Mucosa of rectum (tissue), 2 donors: ENCODE data around the gene C6orf15.

Experiments
- H3K27ac ChIP-seq, 2 donors: one replicate each; pipeline ENCODE4 v1.7.0; 2013; ENCODE audit warnings: inconsistent platforms in 2 of 2, low read depth in 2 of 2, low read length in 2 of 2
- H3K27me3 ChIP-seq, 2 donors: one replicate each; pipeline ENCODE4 v1.7.0; 2013; ENCODE audit warnings: low read length in 2 of 2; ENCODE audit not compliant: control insufficient read depth in 2 of 2, insufficient read depth in 2 of 2
- H3K36me3 ChIP-seq, 2 donors: one replicate each; pipeline ENCODE4 v1.7.0; 2013; ENCODE audit warnings: low read length in 2 of 2; ENCODE audit not compliant: control insufficient read depth in 2 of 2, insufficient read depth in 2 of 2
- H3K4me1 ChIP-seq, 2 donors: one replicate each; pipeline ENCODE4 v1.7.0; 2013; ENCODE audit warnings: low read length in 2 of 2, mild to moderate bottlenecking in 1 of 2; ENCODE audit not compliant: control insufficient read depth in 2 of 2, insufficient read depth in 2 of 2
- H3K4me3 ChIP-seq, 2 donors: one replicate each; pipeline ENCODE4 v1.7.0; 2013; ENCODE audit warnings: low read length in 2 of 2
- H3K9ac ChIP-seq, 2 donors: one replicate each; pipeline ENCODE4 v1.7.0; 2013; ENCODE audit warnings: low read length in 2 of 2, low read depth in 1 of 2, mild to moderate bottlenecking in 1 of 2
- H3K9me3 ChIP-seq, 2 donors: one replicate each; pipeline ENCODE4 v1.7.0; 2013; ENCODE audit warnings: low read length in 2 of 2; ENCODE audit not compliant: control insufficient read depth in 2 of 2
- donor health status: healthy.
- donor health status: Normal muscosa, but diverticular disease.

Gene C6orf15

DNA sequence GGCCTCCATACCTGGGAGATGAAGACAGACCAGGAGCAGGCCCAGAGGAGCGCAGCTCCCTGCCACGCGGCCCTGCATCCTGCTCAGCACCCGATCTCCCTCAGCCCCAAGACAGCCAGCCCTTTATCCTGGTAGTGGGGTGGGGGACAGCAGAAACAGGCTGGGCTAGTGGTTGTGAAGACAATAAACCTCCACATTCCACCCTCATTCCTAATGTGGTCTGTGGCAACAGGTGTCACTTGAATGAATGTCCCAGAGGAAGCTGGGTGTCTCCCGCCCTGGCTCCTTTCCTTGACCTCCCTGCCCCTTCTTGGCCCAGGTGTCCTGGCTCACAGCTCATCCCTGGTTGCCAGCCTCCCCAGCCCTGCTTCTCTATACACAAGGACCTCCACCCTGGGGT is at the start of gene C6orf15:
Gene C6orf15 (minus strand): TSS at position 98 of the 400 bp plus-strand sequence. CDS start 20 bp downstream, at position 78.
- H3K36me3 ChIP-seq = no peaks in the 10 kb centered on the region
- H3K27me3 ChIP-seq = peaks cover 0 to 6% of the 10 kb centered on the region in 2 donors
- no peaks in the 10 kb centered on the region for H3K9me3 ChIP-seq
- H3K27ac ChIP-seq = no peak within 1 kb of the TSS
- no peak within 1 kb of the TSS for H3K9ac ChIP-seq
- no peak within 1 kb of the TSS for H3K4me3 ChIP-seq
- H3K4me1 ChIP-seq = peaks cover 10 to 12% of the 10 kb centered on the region in 2 donors

DNA sequence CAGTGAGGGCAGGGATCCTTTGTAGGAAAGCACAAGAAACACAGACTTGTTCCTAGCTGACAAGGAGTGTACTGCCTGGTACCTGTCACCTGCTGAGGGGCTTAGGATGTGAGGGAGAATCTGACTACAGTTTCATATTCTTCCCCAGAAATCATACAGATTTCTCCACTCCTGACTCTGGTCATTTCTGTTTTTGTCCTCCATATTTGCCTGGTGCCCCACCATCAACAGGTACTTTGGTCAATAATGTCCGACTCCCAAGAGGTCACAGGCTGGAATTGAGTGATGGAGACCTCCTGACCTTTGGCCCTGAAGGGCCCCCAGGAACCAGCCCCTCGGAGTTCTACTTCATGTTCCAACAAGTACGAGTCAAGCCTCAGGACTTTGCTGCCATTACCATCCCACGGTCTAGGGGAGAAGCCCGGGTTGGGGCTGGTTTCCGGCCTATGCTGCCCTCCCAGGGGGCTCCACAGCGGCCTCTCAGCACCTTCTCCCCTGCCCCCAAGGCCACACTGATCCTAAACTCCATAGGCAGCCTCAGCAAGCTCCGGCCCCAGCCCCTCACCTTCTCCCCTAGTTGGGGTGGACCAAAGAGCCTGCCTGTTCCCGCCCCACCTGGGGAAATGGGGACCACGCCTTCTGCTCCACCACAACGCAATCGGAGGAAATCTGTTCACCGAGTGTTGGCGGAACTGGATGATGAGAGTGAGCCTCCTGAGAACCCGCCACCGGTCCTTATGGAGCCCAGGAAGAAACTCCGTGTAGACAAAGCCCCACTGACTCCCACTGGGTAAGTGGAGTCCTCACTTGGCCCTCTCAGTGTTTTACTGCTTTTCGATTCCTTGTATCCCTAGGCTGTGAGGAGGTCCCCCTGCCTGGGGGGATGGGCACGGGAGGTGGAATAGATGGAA is 49.1 kb upstream of the C6orf15 start:
- Histone ChIP-seq H3K4me1 (peaks cover 14 to 18% of the 10 kb centered on the region in 2 donors), H3K27me3 (no peaks in the 10 kb centered on the region), H3K9me3 (no peaks in the 10 kb centered on the region), H3K36me3 (peaks cover 3 to 4% of the 10 kb centered on the region in 2 donors), H3K4me3 (no peak overlapping the region), H3K27ac (no peak overlapping the region), H3K9ac (no peak overlapping the region)

DNA sequence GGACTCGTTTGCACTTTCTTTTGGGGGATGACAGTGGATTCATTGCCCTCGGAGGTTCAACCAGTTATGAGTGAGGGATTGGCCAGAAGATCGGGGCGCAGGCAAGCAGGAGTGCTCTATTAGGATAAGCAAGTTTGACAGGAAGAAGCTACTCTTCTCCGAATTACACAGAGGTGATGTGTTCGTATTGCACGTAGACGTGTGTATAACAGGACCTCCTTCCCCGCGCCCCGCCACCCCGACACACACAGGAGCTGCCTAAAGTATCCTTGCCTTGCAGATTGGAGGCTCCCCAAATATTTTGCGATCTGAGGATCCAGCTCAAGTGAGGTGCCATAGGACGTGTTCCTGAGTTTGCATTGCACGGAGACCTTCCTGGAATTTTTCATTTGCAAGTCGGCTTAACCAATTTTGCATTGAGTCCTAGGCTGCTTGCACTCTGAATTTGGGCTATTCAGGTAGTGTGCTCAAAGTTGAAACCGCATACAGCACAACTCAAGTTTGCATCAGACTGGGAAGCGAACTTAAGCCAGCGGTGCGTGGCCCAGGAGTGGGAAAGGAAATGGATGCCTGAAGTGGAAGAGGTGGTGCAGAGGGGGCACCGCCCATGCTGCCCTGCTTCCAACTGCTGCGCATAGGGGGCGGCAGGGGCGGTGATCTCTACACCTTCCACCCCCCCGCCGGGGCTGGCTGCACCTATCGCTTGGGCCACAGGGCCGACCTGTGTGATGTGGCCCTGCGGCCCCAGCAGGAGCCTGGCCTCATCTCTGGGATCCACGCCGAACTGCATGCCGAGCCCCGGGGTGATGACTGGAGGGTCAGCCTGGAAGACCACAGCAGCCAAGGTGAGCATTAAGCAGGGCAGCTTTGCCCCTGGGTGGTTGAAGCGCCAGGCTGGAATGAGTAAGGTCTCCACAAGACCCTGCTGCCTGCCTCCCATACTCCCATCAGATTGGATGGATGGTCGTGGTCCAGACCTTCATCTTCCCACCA is 46.8 kb upstream of the C6orf15 start:
- Histone ChIP-seq H3K4me3 (peak overlapping the region; percentile 81 to 87), H3K36me3 (peaks cover 7 to 8% of the 10 kb centered on the region in 2 donors), H3K4me1 (peaks cover 14 to 18% of the 10 kb centered on the region in 2 donors), H3K27me3 (no peaks in the 10 kb centered on the region), H3K27ac (peak overlapping the region in 1 of 2 donors; percentile 65), H3K9me3 (no peaks in the 10 kb centered on the region), H3K9ac (peak overlapping the region; percentile 66 to 70)

DNA sequence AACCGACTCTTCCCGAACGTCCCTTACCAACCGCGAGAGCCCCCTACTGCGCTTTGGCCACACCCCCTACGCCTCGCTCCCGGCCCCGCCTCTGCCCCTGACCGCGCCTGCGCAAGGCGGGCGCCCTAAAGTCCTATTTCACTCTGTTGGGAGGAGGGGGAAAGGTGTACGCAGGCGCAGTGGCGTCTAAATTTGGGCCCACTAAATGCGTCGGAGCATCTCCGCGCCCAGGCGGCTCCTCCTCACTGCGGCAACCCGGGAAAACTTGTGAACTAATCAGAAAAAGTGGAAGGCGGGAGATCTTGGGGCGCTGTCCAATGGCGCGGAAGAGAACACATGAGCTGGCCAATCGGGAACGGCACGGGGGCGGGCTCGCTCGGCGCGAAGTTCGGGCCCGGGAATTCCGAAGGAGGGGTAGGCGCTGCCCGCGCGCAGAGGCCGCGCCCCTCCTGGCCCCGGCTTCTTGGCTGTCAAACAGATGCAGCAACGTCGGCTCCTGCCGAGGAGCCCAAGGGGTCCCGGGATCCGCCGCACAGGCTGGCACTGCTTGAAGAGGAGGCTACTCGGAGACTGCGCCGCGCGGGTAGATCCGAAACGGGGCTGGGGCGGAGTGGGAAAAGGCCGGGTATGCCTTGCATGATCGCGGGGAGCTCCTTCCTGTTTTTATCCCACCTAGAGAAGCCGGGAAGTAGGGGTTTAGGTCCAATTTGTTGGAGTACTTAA is 45.9 kb upstream of the C6orf15 start, which contains the start of gene TCF19:
Gene TCF19 (plus strand): TSS at position 450 of the 723 bp plus-strand sequence. CDS start 881 bp downstream, outside the sequence.
- peaks cover 14 to 18% of the 10 kb centered on the region in 2 donors for H3K4me1 ChIP-seq
- peak within 1 kb of the TSS; percentile 85 to 86 for H3K9ac ChIP-seq
- H3K4me3 ChIP-seq = peak within 1 kb of the TSS; percentile 81 to 87
- H3K27ac ChIP-seq = peak within 1 kb of the TSS; percentile 65 to 69
- H3K27me3 ChIP-seq = no peaks in the 10 kb centered on the region
- H3K9me3 ChIP-seq = no peaks in the 10 kb centered on the region
- peaks cover 7 to 13% of the 10 kb centered on the region in 2 donors for H3K36me3 ChIP-seq

DNA sequence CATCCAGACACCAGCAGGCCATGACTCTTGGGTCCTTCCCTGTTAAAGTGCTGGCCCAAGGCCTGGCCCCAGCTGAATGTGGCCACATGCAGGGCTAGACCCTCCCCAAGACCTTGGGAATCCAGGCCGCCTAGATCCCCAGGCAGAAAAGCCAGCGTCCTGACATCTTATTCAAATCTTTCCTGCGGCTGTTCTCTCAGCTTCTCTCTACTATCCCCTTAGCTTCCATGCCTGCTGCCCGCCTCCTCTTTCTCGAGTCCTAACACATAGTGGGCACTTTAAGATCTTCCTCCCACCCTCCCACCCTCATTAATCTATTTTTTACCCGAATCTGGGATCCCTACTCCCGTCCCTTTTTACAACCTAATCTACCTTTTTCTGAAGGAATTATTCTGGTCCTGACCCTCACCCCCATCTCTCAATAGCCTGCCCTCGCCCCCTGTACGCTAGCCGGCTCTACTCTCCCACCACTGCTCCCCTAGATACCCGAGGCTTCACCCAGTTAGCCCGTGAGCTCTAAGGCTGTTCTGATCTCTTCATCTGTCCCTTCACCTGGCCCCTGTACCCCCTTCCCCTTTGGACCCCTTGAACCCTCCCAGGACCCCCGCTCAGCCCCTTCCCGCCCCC is 45.3 kb upstream of the C6orf15 start, which contains the start of gene CCHCR1:
Gene CCHCR1 (minus strand): TSS at position 290 of the 627 bp plus-strand sequence. CDS start 202 bp downstream, at position 88.
- peaks cover 5 to 11% of the 10 kb centered on the region in 2 donors for H3K36me3 ChIP-seq
- peaks cover 14 to 18% of the 10 kb centered on the region in 2 donors for H3K4me1 ChIP-seq
- H3K9ac ChIP-seq = peak within 1 kb of the TSS; percentile 85 to 86
- H3K27me3 ChIP-seq = no peaks in the 10 kb centered on the region
- H3K4me3 ChIP-seq = peak within 1 kb of the TSS; percentile 81 to 87
- no peaks in the 10 kb centered on the region for H3K9me3 ChIP-seq
- peak within 1 kb of the TSS; percentile 65 to 69 for H3K27ac ChIP-seq

DNA sequence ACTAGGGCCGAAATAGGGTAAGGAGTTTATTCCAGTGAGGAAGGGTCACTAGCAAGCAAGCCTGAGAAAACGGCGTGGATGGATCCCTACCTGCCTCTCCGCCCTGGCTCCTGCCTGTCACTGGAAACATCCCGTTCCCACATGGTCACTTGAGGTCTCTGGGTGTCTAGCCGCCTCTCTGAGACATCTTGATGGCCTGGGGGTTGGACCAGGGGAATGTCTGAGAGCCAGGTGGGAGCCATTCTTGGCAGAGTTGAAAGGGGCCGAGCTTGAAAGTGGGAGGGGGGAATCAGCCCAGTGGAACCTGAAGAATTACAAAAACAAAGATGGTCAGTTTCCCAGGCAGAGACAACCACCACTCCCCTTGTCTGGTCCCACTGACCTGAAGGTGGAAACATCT is 44.3 kb upstream of the C6orf15 start:
- Histone ChIP-seq H3K27ac (no peak overlapping the region), H3K27me3 (no peaks in the 10 kb centered on the region), H3K36me3 (peaks cover 3 to 10% of the 10 kb centered on the region in 2 donors), H3K4me1 (peaks cover 14 to 18% of the 10 kb centered on the region in 2 donors), H3K9ac (no peak overlapping the region), H3K4me3 (no peak overlapping the region), H3K9me3 (no peaks in the 10 kb centered on the region)

DNA sequence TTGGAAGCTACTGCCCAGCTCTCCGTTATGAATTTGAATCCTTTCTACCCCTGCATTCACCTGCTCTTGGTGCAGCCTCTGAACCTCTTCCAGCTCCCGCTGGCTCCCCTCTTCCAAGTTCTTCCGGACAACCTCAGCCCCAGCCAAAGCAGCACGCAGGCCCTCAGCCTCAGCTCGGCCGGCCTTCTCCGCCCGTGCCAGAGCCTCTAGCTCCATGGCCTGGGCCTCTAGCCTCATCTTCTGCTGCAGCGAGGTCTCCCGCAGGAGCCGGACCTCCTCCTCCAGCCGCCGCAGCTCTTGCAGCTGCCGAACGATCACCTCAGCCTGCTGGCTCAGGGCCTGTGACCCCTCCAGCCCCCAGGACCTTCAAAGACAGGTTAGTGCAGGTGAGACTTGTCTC is 42.1 kb upstream of the C6orf15 start:
- no peak overlapping the region for H3K27ac ChIP-seq
- no peaks in the 10 kb centered on the region for H3K27me3 ChIP-seq
- H3K4me3 ChIP-seq = no peak overlapping the region
- H3K36me3 ChIP-seq = peaks cover 13 to 17% of the 10 kb centered on the region in 2 donors
- no peak overlapping the region for H3K9ac ChIP-seq
- peaks cover 12 to 14% of the 10 kb centered on the region in 2 donors for H3K4me1 ChIP-seq
- H3K9me3 ChIP-seq = no peaks in the 10 kb centered on the region

DNA sequence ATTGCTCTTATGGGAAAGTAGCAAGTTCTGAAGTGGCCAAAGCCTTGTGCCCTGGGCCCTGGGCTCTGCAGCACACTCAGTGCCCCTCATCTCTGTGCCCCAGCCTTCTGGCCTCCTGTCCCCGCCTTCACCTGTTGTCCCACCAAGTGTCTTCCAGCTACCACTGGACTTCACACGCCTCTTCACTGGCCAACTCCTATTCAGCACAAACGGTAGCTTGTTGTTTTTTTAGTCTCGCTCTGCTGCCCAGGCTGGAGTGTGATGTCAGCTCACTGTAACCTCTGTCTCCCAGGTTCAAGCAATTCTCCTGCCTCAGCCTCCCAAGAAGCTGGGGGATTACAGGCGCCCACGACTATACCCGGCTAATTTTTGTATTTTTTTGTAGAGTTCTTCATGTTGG is 40.4 kb upstream of the C6orf15 start:
- H3K9ac ChIP-seq = no peak overlapping the region
- no peaks in the 10 kb centered on the region for H3K27me3 ChIP-seq
- H3K4me3 ChIP-seq = no peak overlapping the region

More for the DNA sequence above, 40.4 kb upstream of the C6orf15 start:
- Histone ChIP-seq H3K4me1 (peaks cover 2 to 6% of the 10 kb centered on the region in 2 donors), H3K36me3 (peaks cover 13 to 24% of the 10 kb centered on the region in 2 donors), H3K27ac (no peak overlapping the region), H3K9me3 (no peaks in the 10 kb centered on the region)
